ENCODE measurements around the gene TMEM30B. TPM values are rescaled to one million over a fixed set of nuclear protein-coding genes. Genes with fewer than 3 reads are reported as not detected.

The TMEM30B gene
- total and polyA plus RNA-seq, 2 of the 13 experiments (the other 11 are each of a cell fraction or from before 2014, with no cell fraction given), result not detected

DNA sequence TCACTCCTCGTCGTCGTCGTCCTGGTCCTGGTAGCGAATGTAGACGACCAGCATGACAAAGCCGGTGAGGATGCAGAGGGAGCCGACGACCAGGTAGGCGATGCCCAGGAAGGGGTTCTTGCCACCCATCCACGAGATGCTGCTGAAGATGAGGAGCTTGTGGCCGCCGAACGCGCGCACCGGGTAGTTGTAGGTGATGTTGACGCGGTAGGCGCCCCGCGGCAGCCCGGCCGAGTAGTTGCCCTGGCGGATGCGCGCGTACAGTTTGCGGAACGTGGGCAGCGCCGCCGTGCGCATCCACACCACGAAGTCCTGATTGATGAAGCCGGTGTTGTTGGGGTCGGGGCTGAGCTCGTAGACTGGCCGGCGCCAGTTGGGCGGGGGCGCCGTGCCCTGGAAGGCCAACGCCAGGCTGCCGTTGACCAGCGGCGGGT is 1.0 kb downstream of the TMEM30B start:
- 95% methylated on average over 37 of the region's 47 CpGs for WGBS (ENCODE audit: low lambda C conversion rate)
- no peak for FAIRE-seq
- no peak for DNase-seq (ENCODE audit: low spot score)
- H3K27me3 ChIP-seq (ENCODE audit: control insufficient read depth in 1 of 2, insufficient read depth in 2 of 2, low read length in 2 of 2), result no peaks in the 10 kb centered on the region; a peak in 1 of 5 replicates
- intact Hi-C loops (cut with micrococcal nuclease; ENCODE audit: unreplicated experiment) (no loop called here), in situ Hi-C loops (cut with HindIII; ENCODE audit: extremely low pct_ligation_motif_present, low pct_unique_long_range_greater_than_20kb) (loop anchor here (25.0 kb wide), 1 partner anchor 557 kb away; no protein-coding TSS in a partner anchor)
- ChIA-PET POLR2A (no interaction called here), CTCF (ENCODE audit: low intra/inter-chr PET ratio, low total read pairs) (no interaction called here)
- ATAC-seq, result no peak
- TF ChIP-seq LRRFIP1 (CRISPR knock-in tag; conservative IDR thresholded peaks at IDR 0.05), result no peak
- no peak for TF ChIP-seq HDAC1 (CRISPR knock-in tag; IDR thresholded peaks at IDR 0.05)
- TF ChIP-seq, protein P1, sequence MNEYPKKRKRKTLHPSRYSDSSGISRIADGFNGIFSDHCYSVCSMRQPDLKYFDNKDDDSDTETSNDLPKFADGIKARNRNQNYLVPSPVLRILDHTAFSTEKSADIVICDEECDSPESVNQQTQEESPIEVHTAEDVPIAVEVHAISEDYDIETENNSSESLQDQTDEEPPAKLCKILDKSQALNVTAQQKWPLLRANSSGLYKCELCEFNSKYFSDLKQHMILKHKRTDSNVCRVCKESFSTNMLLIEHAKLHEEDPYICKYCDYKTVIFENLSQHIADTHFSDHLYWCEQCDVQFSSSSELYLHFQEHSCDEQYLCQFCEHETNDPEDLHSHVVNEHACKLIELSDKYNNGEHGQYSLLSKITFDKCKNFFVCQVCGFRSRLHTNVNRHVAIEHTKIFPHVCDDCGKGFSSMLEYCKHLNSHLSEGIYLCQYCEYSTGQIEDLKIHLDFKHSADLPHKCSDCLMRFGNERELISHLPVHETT (CRISPR knock-in tag; conservative IDR thresholded peaks at IDR 0.05), result no peak
- TF ChIP-seq CEBPB (IDR thresholded peaks at IDR 0.05; ENCODE audit: borderline replicate concordance, low read depth, low read length), result no peak
- no peak for TF ChIP-seq NFIB (CRISPR knock-in tag; IDR thresholded peaks at IDR 0.05; ENCODE audit: borderline replicate concordance)
- TF ChIP-seq ZMYM2 (CRISPR knock-in tag; IDR thresholded peaks at IDR 0.05), result no peak
- TF ChIP-seq JUN (CRISPR knock-in tag; IDR thresholded peaks at IDR 0.05), result no peak
- TF ChIP-seq RCOR2 (CRISPR knock-in tag; IDR thresholded peaks at IDR 0.05), result no peak
- no peak for TF ChIP-seq AFF4 (CRISPR knock-in tag; IDR thresholded peaks at IDR 0.05)
- TF ChIP-seq, protein P2, sequence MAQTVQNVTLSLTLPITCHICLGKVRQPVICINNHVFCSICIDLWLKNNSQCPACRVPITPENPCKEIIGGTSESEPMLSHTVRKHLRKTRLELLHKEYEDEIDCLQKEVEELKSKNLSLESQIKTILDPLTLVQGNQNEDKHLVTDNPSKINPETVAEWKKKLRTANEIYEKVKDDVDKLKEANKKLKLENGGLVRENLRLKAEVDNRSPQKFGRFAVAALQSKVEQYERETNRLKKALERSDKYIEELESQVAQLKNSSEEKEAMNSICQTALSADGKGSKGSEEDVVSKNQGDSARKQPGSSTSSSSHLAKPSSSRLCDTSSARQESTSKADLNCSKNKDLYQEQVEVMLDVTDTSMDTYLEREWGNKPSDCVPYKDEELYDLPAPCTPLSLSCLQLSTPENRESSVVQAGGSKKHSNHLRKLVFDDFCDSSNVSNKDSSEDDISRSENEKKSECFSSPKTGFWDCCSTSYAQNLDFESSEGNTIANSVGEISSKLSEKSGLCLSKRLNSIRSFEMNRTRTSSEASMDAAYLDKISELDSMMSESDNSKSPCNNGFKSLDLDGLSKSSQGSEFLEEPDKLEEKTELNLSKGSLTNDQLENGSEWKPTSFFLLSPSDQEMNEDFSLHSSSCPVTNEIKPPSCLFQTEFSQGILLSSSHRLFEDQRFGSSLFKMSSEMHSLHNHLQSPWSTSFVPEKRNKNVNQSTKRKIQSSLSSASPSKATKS (CRISPR knock-in tag; IDR thresholded peaks at IDR 0.05), result no peak
- H4K20me1 ChIP-seq (ENCODE audit: insufficient read depth, low read length), result no peaks in the 10 kb centered on the region
- H3K4me2 ChIP-seq (ENCODE audit: low read depth, low read length), result no peak overlapping the region
- BruUV-seq (replicated peaks), result no TSS peak
- no peaks in the 10 kb centered on the region for H3K36me3 ChIP-seq (replicated peaks in 1 of 2; ENCODE audit: control insufficient read depth in 1 of 2, insufficient read depth in 2 of 2, low read length in 2 of 2)
- no peak overlapping the region for H2AFZ ChIP-seq (ENCODE audit: low read length)
- no peaks in the 10 kb centered on the region for H3K79me2 ChIP-seq (ENCODE audit: insufficient read depth, low read length)
- no peaks in the 10 kb centered on the region for H3K9me3 ChIP-seq (ENCODE audit: low read length)
- H3K4me1 ChIP-seq (ENCODE audit: insufficient read depth, low read length), result peaks cover 26% of the 10 kb centered on the region
- H3K27ac ChIP-seq (ENCODE audit: extremely low read length, insufficient read depth, low read length), result no peak overlapping the region
- H3K4me3 ChIP-seq (replicated peaks in 1 of 3; ENCODE audit: insufficient read depth in 1 of 3, low read depth in 2 of 3, low read length in 3 of 3), result no peak overlapping the region
- H3K9ac ChIP-seq (ENCODE audit: insufficient read depth, low read depth, low read length), result no peak overlapping the region

All from HepG2 (cell line).